Trophoblast cell (in vitro differentiated cells and primary cell): ENCODE measurements around the gene CILP.
"Not testable (repeated sequence)": the region's sequence is repeated elsewhere in the genome, so short reads cannot be mapped to it uniquely, and the experiment has no call there.

Experiments used
- DNase-seq, 2 donors: peaks; one replicate each; pipeline ENCODE4 v3.0.0-alpha.2; 2016
- H2AFZ ChIP-seq: 2 replicates; pipeline ENCODE4 v1.6.1; 2013; ENCODE audit warnings: low read length, moderate library complexity, mild to moderate bottlenecking; ENCODE audit not compliant: insufficient read depth, poor library complexity
- H2AK5ac ChIP-seq: 2 replicates; pipeline ENCODE4 v1.6.1; 2013; ENCODE audit warnings: mild to moderate bottlenecking, low read length
- H2BK120ac ChIP-seq: 2 replicates; pipeline ENCODE4 v1.6.1; 2013; ENCODE audit warnings: low read length, mild to moderate bottlenecking, moderate library complexity; ENCODE audit not compliant: insufficient read depth, poor library complexity
- H2BK12ac ChIP-seq: 2 replicates; pipeline ENCODE4 v1.6.1; 2013; ENCODE audit warnings: mild to moderate bottlenecking, low read length, moderate library complexity
- H2BK5ac ChIP-seq: 2 replicates; pipeline ENCODE4 v1.6.1; 2013; ENCODE audit warnings: low read length, low read depth, moderate library complexity, mild to moderate bottlenecking; ENCODE audit not compliant: poor library complexity
- H3K14ac ChIP-seq: 2 replicates; pipeline ENCODE4 v1.6.1; 2013; ENCODE audit warnings: mild to moderate bottlenecking, low read length
- H3K18ac ChIP-seq: 2 replicates; pipeline ENCODE4 v1.6.1; 2013; ENCODE audit warnings: mild to moderate bottlenecking, low read length
- H3K23ac ChIP-seq: 2 replicates; pipeline ENCODE4 v1.6.1; 2013; ENCODE audit warnings: low read length
- H3K27ac ChIP-seq: 2 replicates; pipeline ENCODE4 v1.5.1; 2013; ENCODE audit warnings: low read depth, mild to moderate bottlenecking, inconsistent platforms, low read length, moderate library complexity
- H3K27me3 ChIP-seq: 2 replicates; pipeline ENCODE4 v1.6.1; 2013; ENCODE audit warnings: inconsistent platforms, mild to moderate bottlenecking, low read length, moderate library complexity; ENCODE audit not compliant: insufficient read depth
- H3K36me3 ChIP-seq, 2 experiments: 1 replicate in 1 of 2; 2 replicates in 1 of 2; pipeline ENCODE4 v1.6.1; 2013; ENCODE audit warnings: low read length in 2 of 2, mild to moderate bottlenecking in 2 of 2, moderate library complexity in 1 of 2; ENCODE audit not compliant: insufficient read depth in 2 of 2, control insufficient read depth in 1 of 2
- H3K4ac ChIP-seq: 2 replicates; pipeline ENCODE4 v1.6.1; 2013; ENCODE audit warnings: low read depth, mild to moderate bottlenecking, low read length, moderate library complexity
- H3K4me1 ChIP-seq, 2 experiments: 1 replicate in 1 of 2; 2 replicates in 1 of 2; pipeline ENCODE4 v1.6.1; 2013; ENCODE audit warnings: low read length in 2 of 2, mild to moderate bottlenecking in 2 of 2, moderate library complexity in 1 of 2; ENCODE audit not compliant: insufficient read depth in 2 of 2, control insufficient read depth in 1 of 2
- H3K4me2 ChIP-seq: 2 replicates; pipeline ENCODE4 v1.6.1; 2013; ENCODE audit warnings: inconsistent platforms, mild to moderate bottlenecking, low read length, moderate library complexity
- H3K4me3 ChIP-seq: 2 replicates; pipeline ENCODE4 v1.5.1; 2013; ENCODE audit warnings: mild to moderate bottlenecking, low read depth, low read length, inconsistent platforms
- H3K79me1 ChIP-seq: one replicate; pipeline ENCODE4 v1.6.1; 2013; ENCODE audit warnings: low read length
- H3K79me2 ChIP-seq: 2 replicates; pipeline ENCODE4 v1.6.1; 2013; ENCODE audit warnings: low read length, mild to moderate bottlenecking; ENCODE audit not compliant: control insufficient read depth, insufficient read depth, poor library complexity
- H3K9ac ChIP-seq: 2 replicates; pipeline ENCODE4 v1.6.1; 2013; ENCODE audit warnings: mild to moderate bottlenecking, low read length
- H3K9me3 ChIP-seq: 2 replicates; pipeline ENCODE4 v1.6.1; 2013; ENCODE audit warnings: low read depth, mild to moderate bottlenecking, control low read depth, inconsistent platforms, low read length; ENCODE audit not compliant: insufficient read depth
- H4K12ac ChIP-seq: 2 replicates; pipeline ENCODE4 v1.6.1; 2013; ENCODE audit warnings: low read depth, mild to moderate bottlenecking, low read length, moderate library complexity
- H4K8ac ChIP-seq: 2 replicates; pipeline ENCODE4 v1.6.1; 2013; ENCODE audit warnings: low read depth, mild to moderate bottlenecking, low read length, moderate library complexity
- H4K91ac ChIP-seq: one replicate; pipeline ENCODE4 v1.6.1; 2013; ENCODE audit warnings: low read depth, mild to moderate bottlenecking, low read length, moderate library complexity
- WGBS: extraction: QIAGEN DNeasy Blood & Tissue Kit; methylation state at CpG from one replicate; pipeline ENCODE4 v1.1.7; 2013; ENCODE audit warnings: missing lambda C conversion rate; ENCODE audit not compliant: insufficient read length, insufficient coverage; ENCODE audit errors: extremely low coverage; 5-methylcytosine and 5-hydroxymethylcytosine counted together

CILP gene

DNA sequence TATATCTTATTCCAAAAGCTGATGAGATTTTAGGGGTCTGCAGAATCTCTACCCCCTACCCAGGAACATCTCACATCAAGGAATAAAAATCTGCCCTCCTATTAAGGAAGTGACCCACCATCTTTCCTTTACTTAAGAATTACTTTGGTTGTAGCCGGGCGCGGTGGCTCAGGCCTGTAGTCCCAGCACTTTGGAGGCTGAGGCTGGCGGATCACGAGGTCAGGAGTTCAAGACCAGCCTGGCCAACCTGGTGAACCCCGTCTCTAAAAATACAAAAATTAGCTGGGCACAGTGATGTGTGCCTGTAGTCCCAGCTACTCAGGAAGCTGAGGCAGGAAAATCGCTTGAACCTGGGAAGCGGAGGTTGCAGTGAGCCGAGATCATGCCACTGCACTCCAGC, 22.8 kb downstream of the CILP start:
- not testable (repeated sequence) for H3K9me3 ChIP-seq, H2BK120ac ChIP-seq, H3K27me3 ChIP-seq, H3K4me3 ChIP-seq, H2AK5ac ChIP-seq, H4K8ac ChIP-seq, H3K4ac ChIP-seq, H3K14ac ChIP-seq, H3K18ac ChIP-seq, H3K23ac ChIP-seq, H2AFZ ChIP-seq, H2BK5ac ChIP-seq, H4K91ac ChIP-seq, H2BK12ac ChIP-seq, DNase-seq, H3K4me2 ChIP-seq, H4K12ac ChIP-seq, H3K27ac ChIP-seq, H3K9ac ChIP-seq, H3K4me1 ChIP-seq, H3K79me2 ChIP-seq, H3K36me3 ChIP-seq
- peaks cover 10% of the 10 kb centered on the region for H3K79me1 ChIP-seq
- WGBS = no CpG with 5 or more reads among the region's 9 CpGs

DNA sequence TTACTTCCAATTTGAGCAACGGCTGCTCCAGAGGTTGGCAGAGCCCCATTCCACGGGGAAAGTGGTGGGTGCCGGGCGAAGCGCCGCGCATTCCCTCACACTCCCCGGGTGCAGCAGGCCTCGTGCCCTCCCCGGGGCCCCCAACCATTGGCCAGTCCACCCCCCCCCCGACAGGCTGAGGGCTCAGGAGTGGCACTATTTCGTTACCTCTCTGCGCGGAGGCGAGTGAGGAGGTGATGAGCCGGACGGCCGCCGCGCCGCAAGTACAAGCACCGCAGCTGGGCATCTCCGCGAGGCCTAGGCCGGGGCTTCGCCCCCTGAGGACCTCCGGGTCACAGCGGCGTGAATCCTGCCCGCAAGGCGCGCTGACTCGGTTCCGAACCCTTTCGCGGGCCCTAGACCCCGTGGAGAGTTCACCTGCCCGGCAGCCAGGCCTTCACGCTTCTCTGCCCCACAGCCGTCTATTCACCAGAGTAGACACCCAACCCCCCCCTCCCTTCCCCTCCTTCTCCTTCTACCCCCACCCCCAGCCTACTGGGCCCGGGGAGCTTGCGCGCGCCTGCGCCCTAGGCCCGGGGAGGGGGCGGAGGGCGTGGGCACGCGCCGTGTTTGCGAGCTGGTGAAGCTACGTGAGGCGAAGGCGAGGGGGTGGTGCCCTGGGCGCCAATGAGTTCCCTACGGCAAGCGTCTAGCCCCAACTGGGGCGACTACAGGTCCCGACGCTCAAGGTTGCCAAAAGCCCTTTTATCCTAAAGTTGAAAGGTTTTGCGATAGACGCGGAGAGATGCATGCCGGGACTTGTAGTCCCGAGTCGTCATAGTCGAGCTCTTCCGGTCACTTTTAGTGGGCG, 26.2 kb downstream of the CILP start, which contains the start of gene CLPX:
CLPX (minus strand) TSS at position 475 of the 850 bp plus-strand sequence; CDS start at position 286, 189 bp downstream.
- no CpG with 5 or more reads among the region's 70 CpGs for WGBS
- H3K4me1 ChIP-seq = no peaks in the 10 kb centered on the region
- no peak within 1 kb of the TSS for H3K23ac ChIP-seq
- peaks cover 13% of the 10 kb centered on the region for H3K79me2 ChIP-seq
- H2AFZ ChIP-seq = peak within 1 kb of the TSS; percentile 87
- peak within 1 kb of the TSS; percentile 36 for H3K18ac ChIP-seq
- H4K8ac ChIP-seq = peak within 1 kb of the TSS; percentile 94
- no peak within 1 kb of the TSS for H2AK5ac ChIP-seq
- H4K91ac ChIP-seq = peak within 1 kb of the TSS; percentile 80
- no peaks in the 10 kb centered on the region for H3K27me3 ChIP-seq
- peak within 1 kb of the TSS; percentile 77 for H3K4me2 ChIP-seq
- H3K4me3 ChIP-seq = peak within 1 kb of the TSS; percentile 92
- peak within 1 kb of the TSS; percentile 89 for H4K12ac ChIP-seq
- H2BK120ac ChIP-seq = peak within 1 kb of the TSS; percentile 77
- DNase-seq = peak; percentile 98 to 99
- H3K36me3 ChIP-seq = peaks cover 2 to 7% of the 10 kb centered on the region in 2 experiments
- peaks cover 10% of the 10 kb centered on the region for H3K79me1 ChIP-seq
- H3K9ac ChIP-seq = peak within 1 kb of the TSS; percentile 95
- peak within 1 kb of the TSS; percentile 91 for H3K14ac ChIP-seq
- no peak within 1 kb of the TSS for H2BK12ac ChIP-seq
- peak within 1 kb of the TSS; percentile 89 for H3K4ac ChIP-seq
- peak within 1 kb of the TSS; percentile 77 for H3K27ac ChIP-seq
- H3K9me3 ChIP-seq = no peaks in the 10 kb centered on the region
- peak within 1 kb of the TSS; percentile 86 for H2BK5ac ChIP-seq

DNA sequence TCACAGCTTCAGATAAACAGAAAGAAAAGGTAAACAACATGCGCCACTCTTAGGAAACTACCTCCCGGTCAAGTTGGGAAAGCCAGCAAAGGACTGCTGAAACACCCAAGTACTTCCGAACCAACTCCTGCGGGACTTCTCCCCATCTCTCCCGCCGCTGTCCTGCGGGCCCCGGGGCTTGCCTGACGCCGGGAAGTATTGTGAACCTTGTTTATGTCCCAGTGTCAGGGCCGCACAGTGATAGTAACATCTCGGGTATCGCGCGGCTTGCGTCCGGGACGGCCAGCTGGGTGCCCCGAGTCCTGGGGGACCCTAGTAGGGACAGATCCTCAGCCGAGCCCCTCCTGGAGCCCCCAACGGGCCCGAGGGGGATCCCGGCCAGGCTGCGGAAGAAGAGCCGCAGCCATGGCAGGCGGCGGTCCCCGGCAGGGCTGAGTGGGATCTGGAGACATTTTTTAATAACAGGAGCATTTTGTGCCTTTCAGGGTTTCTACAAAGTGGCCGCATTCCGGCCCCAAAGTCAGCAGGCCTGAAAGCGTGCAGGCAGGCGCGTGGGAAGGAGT, 26.9 kb downstream of the CILP start:
- Histone ChIP-seq H3K23ac (no peak overlapping the region), H2BK120ac (peak overlapping the region; percentile 77), H3K4ac (peak overlapping the region; percentile 89), H3K18ac (peak overlapping the region; percentile 36), H2AFZ (peak overlapping the region; percentile 87), H3K4me3 (peak overlapping the region; percentile 92), H3K36me3 (peaks cover 2 to 7% of the 10 kb centered on the region in 2 experiments), H2BK5ac (peak overlapping the region; percentile 74), H3K9ac (peak overlapping the region; percentile 95), H3K79me1 (peaks cover 10% of the 10 kb centered on the region), H2AK5ac (no peak overlapping the region), H3K27me3 (no peaks in the 10 kb centered on the region), H4K91ac (peak overlapping the region; percentile 80), H3K4me2 (peak overlapping the region; percentile 77), H3K14ac (peak overlapping the region; percentile 91), H2BK12ac (no peak overlapping the region), H4K12ac (peak overlapping the region; percentile 89), H3K27ac (peak overlapping the region; percentile 77), H4K8ac (peak overlapping the region; percentile 94), H3K4me1 (no peaks in the 10 kb centered on the region), H3K79me2 (peaks cover 13% of the 10 kb centered on the region), H3K9me3 (no peaks in the 10 kb centered on the region)
- peak; percentile 66 to 67 for DNase-seq
- WGBS = no CpG with 5 or more reads among the region's 33 CpGs

DNA sequence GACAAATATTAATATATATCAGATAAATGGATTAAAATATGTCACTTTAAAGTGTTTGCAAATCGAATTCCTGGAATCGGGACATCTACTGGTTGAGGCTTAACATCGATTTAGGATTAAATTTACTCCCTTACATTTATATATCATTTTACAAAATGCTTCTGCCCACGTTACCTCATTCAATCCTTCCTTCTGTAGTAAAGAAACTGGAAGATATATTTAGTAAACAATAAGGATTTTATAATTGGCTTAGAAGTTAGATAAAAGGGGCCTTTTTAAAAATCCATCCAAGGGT, 27.5 kb downstream of the CILP start:
- Histone ChIP-seq H3K14ac (no peak overlapping the region), H4K12ac (no peak overlapping the region), H2AFZ (no peak overlapping the region), H3K9ac (no peak overlapping the region), H3K79me2 (peaks cover 13% of the 10 kb centered on the region), H3K4me2 (peak overlapping the region; percentile 77), H4K91ac (no peak overlapping the region), H3K27ac (no peak overlapping the region), H2BK12ac (no peak overlapping the region), H3K18ac (no peak overlapping the region), H4K8ac (no peak overlapping the region), H3K27me3 (no peaks in the 10 kb centered on the region), H3K4ac (no peak overlapping the region), H3K36me3 (peaks cover 3 to 7% of the 10 kb centered on the region in 2 experiments), H3K23ac (no peak overlapping the region), H2BK5ac (no peak overlapping the region), H2AK5ac (no peak overlapping the region), H3K79me1 (peaks cover 10% of the 10 kb centered on the region), H3K4me1 (no peaks in the 10 kb centered on the region), H2BK120ac (no peak overlapping the region), H3K4me3 (no peak overlapping the region), H3K9me3 (no peaks in the 10 kb centered on the region)
- WGBS = 100% methylated on average over 1 of the region's 4 CpGs
- no peak for DNase-seq
